Right lobe of liver (tissue), 6 donors: ENCODE measurements around the gene NOC3L. TPM values are rescaled to one million over a fixed set of nuclear protein-coding genes. Genes with fewer than 3 reads are reported as not detected.

Experiments used
- ATAC-seq, 4 donors: fragments of 200-7000 bp; cut with Tn5 transposase; one replicate each; pipeline ENCODE4 v1.9.1; 2020; ENCODE audit warnings: mild to moderate bottlenecking in 4 of 4, moderate library complexity in 4 of 4
- DNase-seq, 3 donors: peaks; one replicate each; pipeline ENCODE4 v3.0.0-alpha.2; 2020
- H3K27ac ChIP-seq, 3 donors: fragments of 200-600 bp; one replicate each; pipeline ENCODE4 v1.8.0; 2022
- H3K27me3 ChIP-seq, 2 donors: fragments of 200-600 bp; one replicate each; pipeline ENCODE4 v1.8.0; 2022
- H3K36me3 ChIP-seq, 4 donors: fragments of 200-600 bp; sonication (generic) in 1 of 4; one replicate each; pipeline versions ENCODE4 v1.5.1 to v1.8.0; 2017 to 2022; ENCODE audit warnings: control low read depth in 1 of 4
- H3K4me1 ChIP-seq, 4 donors: fragments of 200-600 bp; sonication (generic) in 1 of 4; one replicate each; pipeline versions ENCODE4 v1.5.1 to v1.8.0; 2017 to 2022; ENCODE audit warnings: control low read depth in 1 of 4
- H3K4me3 ChIP-seq, 3 donors: fragments of 200-600 bp; one replicate each; pipeline ENCODE4 v1.8.0; 2022
- H3K9me3 ChIP-seq, 4 donors: fragments of 200-600 bp; sonication (generic) in 1 of 4; one replicate each; pipeline versions ENCODE4 v1.5.1 to v1.8.0; 2017 to 2022; ENCODE audit warnings: control low read depth in 1 of 4
- POLR2A ChIP-seq: fragments of 450-650 bp; IDR thresholded peaks from one replicate; pipeline ENCODE4 v1.6.1; 2017; ENCODE audit warnings: antibody characterized with exemption, mild to moderate bottlenecking
- WGBS: methylation state at CpG from one replicate; pipeline ENCODE4 v1.1.6; 2018; ENCODE audit warnings: low coverage, low lambda C conversion rate; ENCODE audit not compliant: insufficient coverage; ENCODE audit errors: missing lambda C conversion rate; 5-methylcytosine and 5-hydroxymethylcytosine counted together
- intact Hi-C, 2 donors: fragments of 100-400 bp; cut with DNase I; formaldehyde crosslinking; loops; one replicate each; pipeline versions ENCODE4 v1.11.2 to v1.14.1; 2022
- total RNA-seq, 6 experiments: library from RNA; depleted of rRNA in 2 of 6; stranded (reverse); fragments of >200 nt in 2 of 6; fragmentation: NEBNext Ultra II Directional in 3 of 6; extraction: Animal tissue kit (Norgen Biotek cat#: 25700) in 3 of 6; gene quantifications; one replicate each; pipeline versions ENCODE4 v1.1.0 to v1.2.4, GENCODE V29; 2016 to 2023
- TF ChIP-seq, protein P1 (sequence below), 4 donors: fragments of 200-600 bp in 3 of 4; fragments of 450-650 bp in 1 of 4; IDR thresholded peaks; one replicate each; pipeline versions ENCODE4 v1.5.1 to v1.8.0; 2016 to 2022; ENCODE audit warnings: antibody characterized with exemption in 4 of 4, mild to moderate bottlenecking in 2 of 4
- donor health status: DM: no; HTN: yes; CAD: no.
- donor health status: DM: no; HTN: no; CAD: no.
- donor health status: DM: no; HTN: no; CAD: no.
- donor health status: DM: no; HTN: yes; CAD: no.
- donor health status: DM: no; HTN: yes; CAD: no.

Gene NOC3L
- total RNA-seq, 6 experiments from 2014 or later, result 6.2 to 11.2 (median 9.5) TPM

DNA sequence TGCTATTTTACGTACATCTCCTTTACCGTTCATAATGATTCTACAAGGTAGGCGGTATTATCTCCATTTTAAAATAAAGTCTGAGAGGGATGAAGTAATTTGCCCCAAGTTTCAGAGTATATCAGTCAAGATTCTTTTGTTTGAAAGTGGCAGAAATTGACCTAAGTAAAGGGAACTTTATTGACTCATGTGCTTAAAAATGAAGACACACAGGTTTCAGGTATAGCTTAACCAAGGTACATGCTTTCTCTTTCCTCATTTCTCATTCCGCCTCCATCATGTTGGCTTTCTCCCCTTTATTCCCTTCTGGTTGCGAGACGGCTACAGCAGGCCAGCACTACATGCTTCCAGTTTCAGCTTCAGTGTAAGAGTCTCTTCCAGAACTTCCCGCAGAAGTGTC, 77.5 kb downstream of the NOC3L start:
- no peak for ATAC-seq

More for the DNA sequence above, 77.5 kb downstream of the NOC3L start:
- Histone ChIP-seq H3K27me3 (no peaks in the 10 kb centered on the region), H3K4me1 (no peaks in the 10 kb centered on the region), H3K9me3 (no peaks in the 10 kb centered on the region), H3K36me3 (no peaks in the 10 kb centered on the region), H3K4me3 (no peak overlapping the region), H3K27ac (no peak overlapping the region)
- TF ChIP-seq POLR2A, result no peak
- TF ChIP-seq, protein P1, sequence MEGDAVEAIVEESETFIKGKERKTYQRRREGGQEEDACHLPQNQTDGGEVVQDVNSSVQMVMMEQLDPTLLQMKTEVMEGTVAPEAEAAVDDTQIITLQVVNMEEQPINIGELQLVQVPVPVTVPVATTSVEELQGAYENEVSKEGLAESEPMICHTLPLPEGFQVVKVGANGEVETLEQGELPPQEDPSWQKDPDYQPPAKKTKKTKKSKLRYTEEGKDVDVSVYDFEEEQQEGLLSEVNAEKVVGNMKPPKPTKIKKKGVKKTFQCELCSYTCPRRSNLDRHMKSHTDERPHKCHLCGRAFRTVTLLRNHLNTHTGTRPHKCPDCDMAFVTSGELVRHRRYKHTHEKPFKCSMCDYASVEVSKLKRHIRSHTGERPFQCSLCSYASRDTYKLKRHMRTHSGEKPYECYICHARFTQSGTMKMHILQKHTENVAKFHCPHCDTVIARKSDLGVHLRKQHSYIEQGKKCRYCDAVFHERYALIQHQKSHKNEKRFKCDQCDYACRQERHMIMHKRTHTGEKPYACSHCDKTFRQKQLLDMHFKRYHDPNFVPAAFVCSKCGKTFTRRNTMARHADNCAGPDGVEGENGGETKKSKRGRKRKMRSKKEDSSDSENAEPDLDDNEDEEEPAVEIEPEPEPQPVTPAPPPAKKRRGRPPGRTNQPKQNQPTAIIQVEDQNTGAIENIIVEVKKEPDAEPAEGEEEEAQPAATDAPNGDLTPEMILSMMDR (IDR thresholded peaks at IDR 0.05), result no peak
- intact Hi-C loops, result no loop called here
- 74% methylated on average over 7 of the region's 7 CpGs for WGBS
- DNase-seq, result no peak

Other genes starting within 250 kb of the NOC3L start
- 1 to 10 TPM; 3.8 to 5.2 (median 4.9) TPM for gene TBC1D12, start 39.6 kb upstream of the NOC3L start, total RNA-seq
- 10 to 100 TPM in 2 of 6 experiments, 1 to 10 TPM in 4; 1.3 to 12.8 (median 3.3) TPM for gene HELLS, start 182.8 kb upstream of the NOC3L start, total RNA-seq